Right atrium auricular region (tissue), 2 donors: ENCODE results near the gene ADAMTSL4. TPM values are rescaled to one million over a fixed set of nuclear protein-coding genes. Genes with fewer than 3 reads are reported as not detected.

Experiments used
- DNase-seq: peaks from one replicate; pipeline ENCODE4 v3.0.0-alpha.2; 2019; ENCODE audit warnings: low spot score
- H3K27ac ChIP-seq, 2 donors: fragments of 200-600 bp; sonication (generic); 1 replicate in 1 of 2; 2 replicates in 1 of 2; pipeline ENCODE4 v1.5.1; 2016 to 2019
- H3K27me3 ChIP-seq, 2 donors: fragments of 200-600 bp; sonication (generic); one replicate each; pipeline versions ENCODE4 v1.5.1 to v1.6.0; 2017 to 2019
- H3K36me3 ChIP-seq: fragments of 200-600 bp; sonication (generic); one replicate; pipeline ENCODE4 v1.5.1; 2016
- H3K4me1 ChIP-seq, 2 donors: fragments of 200-600 bp; sonication (generic); one replicate each; pipeline versions ENCODE4 v1.5.1 to v1.6.0; 2017 to 2019
- H3K4me3 ChIP-seq, 2 donors: fragments of 200-600 bp; sonication (generic); 1 replicate in 1 of 2; 2 replicates in 1 of 2; pipeline ENCODE4 v1.5.1; 2017 to 2019; ENCODE audit warnings: mild to moderate bottlenecking in 1 of 2, moderate library complexity in 1 of 2
- H3K9me3 ChIP-seq, 2 donors: fragments of 200-600 bp; sonication (generic); one replicate each; pipeline ENCODE4 v1.5.1; 2019
- total RNA-seq, 2 donors: library from RNA; depleted of rRNA; stranded (reverse); fragments of >200 nt; gene quantifications; one replicate each; pipeline ENCODE4 v1.1.0, GENCODE V29; 2016
- TF ChIP-seq, protein P1 (sequence below), 2 donors: fragments of 200-600 bp; sonication (generic); IDR thresholded peaks; one replicate each; pipeline ENCODE4 v1.5.1; 2019; ENCODE audit warnings: antibody characterized with exemption in 2 of 2

The ADAMTSL4 gene
- total RNA-seq, 2 donors from 2014 or later: 21.9 to 41.1 TPM

DNA sequence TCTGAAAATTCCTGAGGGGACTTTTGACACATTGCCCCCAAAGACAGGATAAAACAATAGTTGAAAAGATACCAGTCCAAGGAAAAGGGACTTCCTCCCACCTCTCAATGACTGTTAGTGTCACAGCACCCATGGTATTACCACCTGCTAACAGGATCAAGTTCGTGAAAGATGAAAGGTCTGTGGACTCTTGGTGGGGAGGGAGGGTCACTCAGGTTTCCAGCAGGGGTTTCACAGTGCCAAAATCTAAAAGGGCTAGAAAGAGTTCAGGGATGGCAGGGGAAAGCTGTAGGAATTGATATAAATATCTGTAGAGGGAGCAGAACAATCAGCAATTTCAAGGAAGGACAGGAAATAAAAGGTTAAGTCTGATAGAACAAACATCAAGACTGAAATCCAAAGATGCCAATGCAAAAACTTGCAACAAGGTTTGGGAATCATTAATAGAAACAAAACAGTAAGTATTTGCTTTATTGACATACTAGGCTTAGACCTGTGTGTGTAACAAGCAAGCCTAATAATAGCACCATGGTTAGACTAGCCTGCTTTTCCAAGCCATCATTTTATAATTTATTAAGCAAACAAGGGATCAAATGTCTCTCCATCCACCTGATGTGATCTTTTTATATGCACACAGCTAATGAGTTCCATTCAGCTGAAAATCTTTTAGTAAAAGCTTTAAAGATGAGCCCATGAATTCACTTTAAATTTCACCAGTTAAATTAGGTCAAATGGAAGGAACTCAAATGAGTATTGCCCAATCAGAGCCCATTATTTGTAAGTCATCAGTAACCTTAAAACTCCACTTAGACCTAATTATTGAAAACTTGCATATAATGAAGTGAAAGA, 26.5 kb downstream of the ADAMTSL4 start:
- H3K36me3 ChIP-seq: peaks cover 84% of the 10 kb centered on the region
- TF ChIP-seq, protein P1, sequence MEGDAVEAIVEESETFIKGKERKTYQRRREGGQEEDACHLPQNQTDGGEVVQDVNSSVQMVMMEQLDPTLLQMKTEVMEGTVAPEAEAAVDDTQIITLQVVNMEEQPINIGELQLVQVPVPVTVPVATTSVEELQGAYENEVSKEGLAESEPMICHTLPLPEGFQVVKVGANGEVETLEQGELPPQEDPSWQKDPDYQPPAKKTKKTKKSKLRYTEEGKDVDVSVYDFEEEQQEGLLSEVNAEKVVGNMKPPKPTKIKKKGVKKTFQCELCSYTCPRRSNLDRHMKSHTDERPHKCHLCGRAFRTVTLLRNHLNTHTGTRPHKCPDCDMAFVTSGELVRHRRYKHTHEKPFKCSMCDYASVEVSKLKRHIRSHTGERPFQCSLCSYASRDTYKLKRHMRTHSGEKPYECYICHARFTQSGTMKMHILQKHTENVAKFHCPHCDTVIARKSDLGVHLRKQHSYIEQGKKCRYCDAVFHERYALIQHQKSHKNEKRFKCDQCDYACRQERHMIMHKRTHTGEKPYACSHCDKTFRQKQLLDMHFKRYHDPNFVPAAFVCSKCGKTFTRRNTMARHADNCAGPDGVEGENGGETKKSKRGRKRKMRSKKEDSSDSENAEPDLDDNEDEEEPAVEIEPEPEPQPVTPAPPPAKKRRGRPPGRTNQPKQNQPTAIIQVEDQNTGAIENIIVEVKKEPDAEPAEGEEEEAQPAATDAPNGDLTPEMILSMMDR (IDR thresholded peaks at IDR 0.05): no peak
- H3K4me3 ChIP-seq: peak overlapping the region; percentile 90 to 96
- DNase-seq: no peak
- H3K4me1 ChIP-seq: peaks cover 0 to 62% of the 10 kb centered on the region in 2 donors
- H3K27ac ChIP-seq: peak overlapping the region; percentile 98 to 100
- no peaks in the 10 kb centered on the region for H3K27me3 ChIP-seq
- H3K9me3 ChIP-seq: no peaks in the 10 kb centered on the region

DNA sequence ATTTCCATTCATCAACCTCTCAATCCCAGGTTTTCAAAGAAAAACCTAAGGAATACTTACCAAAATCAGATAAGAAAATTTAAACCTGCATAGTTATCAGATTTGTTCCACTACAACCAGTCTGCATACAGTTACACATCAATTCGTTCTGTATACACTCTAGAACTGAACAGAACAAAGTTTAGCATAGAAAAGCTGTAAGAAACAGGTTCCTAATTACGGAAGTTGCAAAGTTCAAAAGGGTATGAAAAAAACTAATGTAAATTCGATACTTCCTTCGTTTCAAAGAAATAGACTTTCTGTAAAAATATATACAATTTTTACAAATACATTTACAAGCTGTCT, 27.1 kb downstream of the ADAMTSL4 start:
- no peak for DNase-seq
- H3K36me3 ChIP-seq: peaks cover 78% of the 10 kb centered on the region
- TF ChIP-seq, protein P1 (IDR thresholded peaks at IDR 0.05): no peak
- H3K9me3 ChIP-seq: no peaks in the 10 kb centered on the region
- no peaks in the 10 kb centered on the region for H3K27me3 ChIP-seq
- H3K4me1 ChIP-seq: peaks cover 0 to 56% of the 10 kb centered on the region in 2 donors
- peak overlapping the region; percentile 98 to 100 for H3K27ac ChIP-seq
- peak overlapping the region; percentile 90 to 96 for H3K4me3 ChIP-seq

DNA sequence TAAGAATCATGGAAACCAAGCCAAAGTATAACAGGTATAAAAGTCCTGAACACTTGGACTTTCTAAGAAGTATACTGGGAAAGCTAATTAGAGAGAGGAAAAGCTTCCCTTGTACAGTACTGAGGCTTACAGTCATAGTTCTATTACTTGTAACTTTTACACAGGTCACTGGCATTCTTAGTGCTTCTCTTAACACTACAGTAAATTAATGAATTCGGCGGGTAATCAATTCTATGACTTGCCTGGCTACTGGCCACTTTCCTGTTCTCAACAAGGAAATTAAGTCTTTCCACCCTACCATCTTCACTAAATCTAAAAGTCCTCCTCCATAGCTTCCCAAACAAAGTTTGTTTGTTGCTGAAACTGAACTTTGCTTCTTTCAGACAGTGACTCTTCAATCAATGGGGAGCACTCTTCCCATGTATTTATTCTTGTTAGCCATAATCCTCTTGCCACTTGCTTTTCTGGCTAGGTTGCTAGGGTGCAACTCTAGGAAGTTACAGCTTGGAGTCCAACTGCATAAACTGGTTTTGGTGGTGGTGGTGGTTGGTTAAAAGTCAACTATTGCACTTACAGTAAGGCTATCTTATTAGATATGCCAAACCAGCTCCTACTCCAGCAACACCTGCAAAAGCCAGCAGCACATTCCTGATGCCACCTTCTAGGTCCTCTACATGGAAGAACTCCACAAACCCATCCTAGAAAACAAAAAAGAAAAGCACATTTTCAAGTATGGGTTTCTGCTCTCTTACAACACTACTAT, 27.8 kb downstream of the ADAMTSL4 start:
- no peaks in the 10 kb centered on the region for H3K9me3 ChIP-seq
- H3K36me3 ChIP-seq: peaks cover 72% of the 10 kb centered on the region
- H3K4me1 ChIP-seq: peaks cover 0 to 50% of the 10 kb centered on the region in 2 donors
- peak overlapping the region; percentile 90 to 96 for H3K4me3 ChIP-seq
- no peak for DNase-seq
- TF ChIP-seq, protein P1 (IDR thresholded peaks at IDR 0.05): no peak
- no peaks in the 10 kb centered on the region for H3K27me3 ChIP-seq
- H3K27ac ChIP-seq: peak overlapping the region; percentile 98 to 100

DNA sequence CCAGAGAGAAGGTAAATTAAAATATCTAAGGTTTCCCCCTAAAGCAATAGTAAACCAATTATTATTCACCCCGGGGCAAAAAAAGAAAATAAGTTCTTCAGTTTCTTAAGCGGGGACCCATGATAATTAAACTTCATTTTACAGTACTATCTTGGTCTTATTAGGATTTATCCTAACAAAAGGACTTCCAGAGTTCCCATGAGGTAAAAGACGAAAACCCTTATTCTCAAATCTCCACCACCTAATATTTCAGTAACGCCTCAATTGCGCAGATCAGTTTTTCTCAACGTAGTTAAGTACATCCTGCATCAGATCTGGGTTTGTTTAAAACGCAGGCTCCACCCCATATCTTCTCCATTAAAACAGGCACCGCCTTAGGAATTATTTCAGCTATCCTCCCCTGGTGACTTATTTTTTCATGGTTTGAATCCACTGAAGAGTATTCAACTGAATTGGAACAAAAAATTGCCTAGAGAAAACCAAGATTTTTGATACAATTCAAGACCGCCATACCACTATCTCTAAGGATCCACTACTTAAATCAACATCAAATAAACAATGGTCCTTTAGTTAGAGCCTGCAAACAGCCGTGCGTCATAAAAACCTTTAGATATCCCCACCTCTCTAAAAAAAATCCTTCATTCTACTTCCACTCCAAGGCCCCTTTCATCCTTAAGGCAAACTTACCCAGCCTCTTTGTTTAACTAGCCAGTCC, 28.5 kb downstream of the ADAMTSL4 start:
- peak overlapping the region; percentile 90 to 96 for H3K4me3 ChIP-seq
- H3K9me3 ChIP-seq: no peaks in the 10 kb centered on the region
- H3K36me3 ChIP-seq: peaks cover 65% of the 10 kb centered on the region
- peak overlapping the region; percentile 98 to 100 for H3K27ac ChIP-seq
- TF ChIP-seq, protein P1 (IDR thresholded peaks at IDR 0.05): no peak
- H3K4me1 ChIP-seq: peaks cover 0 to 42% of the 10 kb centered on the region in 2 donors
- no peak for DNase-seq
- H3K27me3 ChIP-seq: no peaks in the 10 kb centered on the region

DNA sequence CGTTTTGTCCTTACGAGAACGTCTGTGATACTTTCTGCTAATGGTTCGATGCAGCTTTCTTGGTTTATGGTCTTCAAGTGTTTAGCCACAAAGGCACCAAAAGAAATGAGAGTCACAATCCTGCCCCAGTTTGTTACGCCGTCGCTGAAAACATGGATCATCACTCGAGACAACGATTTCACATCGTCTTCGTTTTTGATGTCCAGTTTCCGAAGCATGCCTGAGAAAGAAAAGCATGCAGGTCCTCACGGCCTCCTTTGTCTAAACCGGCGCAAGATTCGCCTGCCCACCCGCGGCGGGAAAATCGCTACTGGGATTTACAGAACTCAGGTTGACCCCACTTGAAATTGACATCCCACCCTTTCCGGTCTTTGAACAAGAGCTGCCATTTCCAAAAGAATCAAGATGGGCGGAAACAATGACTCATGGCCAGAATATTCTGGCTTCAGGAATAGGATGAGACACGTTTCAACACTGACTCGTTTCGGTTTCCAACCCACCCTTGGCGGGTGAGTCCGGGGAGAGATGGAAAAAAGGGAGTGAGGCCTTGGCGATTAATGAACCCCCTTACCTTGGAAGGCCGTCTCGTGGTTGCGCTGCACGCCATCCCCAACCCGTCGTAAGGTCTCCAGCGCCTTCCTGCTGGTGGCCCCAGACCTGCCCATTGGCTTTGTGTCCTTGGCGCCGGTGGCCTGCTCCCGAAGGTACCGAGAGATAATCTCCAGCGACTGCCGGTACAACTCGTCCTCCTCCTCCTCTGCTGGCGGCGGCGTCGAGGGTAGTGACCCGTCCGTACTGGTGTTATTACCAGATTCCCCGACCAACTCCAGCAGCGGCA, 29.3 kb downstream of the ADAMTSL4 start:
- peaks cover 0 to 34% of the 10 kb centered on the region in 2 donors for H3K4me1 ChIP-seq
- no peaks in the 10 kb centered on the region for H3K9me3 ChIP-seq
- H3K4me3 ChIP-seq: peak overlapping the region; percentile 90 to 96
- DNase-seq: no peak
- peaks cover 57% of the 10 kb centered on the region for H3K36me3 ChIP-seq
- H3K27ac ChIP-seq: peak overlapping the region; percentile 98 to 100
- no peaks in the 10 kb centered on the region for H3K27me3 ChIP-seq
- TF ChIP-seq, protein P1 (IDR thresholded peaks at IDR 0.05): no peak
